ENCODE data around the gene TSEN2. TPM values are rescaled to one million over a fixed set of nuclear protein-coding genes. Genes with fewer than 3 reads are reported as not detected.

Gene TSEN2
- total and polyA plus RNA-seq, 9 of the 15 experiments (the other 6 are each of a cell fraction or from before 2014, with no cell fraction given) = 38.5 to 76.3 (median 46.6) TPM

DNA sequence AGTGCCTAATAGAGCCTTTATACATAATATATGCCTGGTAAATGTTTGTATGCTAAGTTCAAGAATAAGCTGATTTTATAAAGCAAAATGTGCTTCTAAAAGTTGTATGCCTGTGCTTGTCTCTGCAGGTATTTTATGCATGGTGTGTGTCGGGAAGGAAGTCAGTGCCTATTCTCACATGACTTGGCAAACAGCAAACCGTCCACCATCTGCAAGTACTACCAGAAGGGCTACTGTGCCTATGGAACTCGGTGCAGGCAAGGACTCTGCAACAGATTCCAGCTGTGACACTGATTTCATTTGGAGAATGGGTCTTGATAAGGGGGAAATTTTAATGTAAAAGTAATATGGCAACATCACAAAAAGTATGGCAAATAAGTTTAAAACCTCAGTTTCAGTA is 84.5 kb downstream of the TSEN2 start:
- Histone ChIP-seq H4K20me1 (replicated peaks; ENCODE audit: control insufficient read depth, insufficient read depth, low read length) (no peaks in the 10 kb centered on the region), H3K27me3 (ENCODE audit: control insufficient read depth in 2 of 2, insufficient read depth in 2 of 2, low read length in 2 of 2) (no peaks in the 10 kb centered on the region), H3K27ac (ENCODE audit: extremely low read depth, low read depth, low read length) (no peak overlapping the region), H3K36me3 (ENCODE audit: control insufficient read depth, insufficient read depth, low read length) (peaks cover 60% of the 10 kb centered on the region), H3K9me3 (replicated peaks; ENCODE audit: control insufficient read depth, insufficient read depth, low read depth, low read length) (peaks cover 4% of the 10 kb centered on the region; the same call in 1 of the 2 replicates), H3K4me2 (ENCODE audit: insufficient read depth, low read length) (no peak overlapping the region), H3K9me1 (ENCODE audit: control insufficient read depth, insufficient read depth, low read length) (no peaks in the 10 kb centered on the region), H3K4me3 (no peak overlapping the region), H3K9ac (ENCODE audit: insufficient read depth in 1 of 2, low read depth in 2 of 2, low read length in 2 of 2) (no peak overlapping the region), H3K79me2 (ENCODE audit: control insufficient read depth, insufficient read depth, low read length) (peaks cover 49% of the 10 kb centered on the region), H3K4me1 (replicated peaks in 1 of 2; ENCODE audit: control insufficient read depth in 2 of 2, insufficient read depth in 2 of 2, low read length in 2 of 2) (no peaks in the 10 kb centered on the region), H2AFZ (ENCODE audit: low read depth, low read length) (no peak overlapping the region)
- ATAC-seq (no peak), DNase-seq (ENCODE audit: extremely low read depth in 1 of 4, low spot score in 3 of 4) (no peak), FAIRE-seq (no peak)
- in situ Hi-C loops (cut with MboI) (no loop called here), intact Hi-C loops (cut with micrococcal nuclease) (no loop called here)
- POLR2A ChIA-PET = interaction anchor here (1.1 to 4.0 kb wide), 3 partner anchors 10 to 15 kb away, joined by 3 to 23 read pairs (median 4); no protein-coding TSS in a partner anchor
- TF ChIP-seq ZMIZ1 (IDR thresholded peaks at IDR 0.05; ENCODE audit: low read depth in 2 of 2, low read length in 2 of 2) (no peak), SRSF1 (IDR thresholded peaks at IDR 0.05; ENCODE audit: low read depth, low read length) (no peak)
- 77% methylated on average over 3 of the region's 3 CpGs for WGBS (ENCODE audit: insufficient coverage, low coverage, missing lambda C conversion rate)
- CTCF ChIA-PET (ENCODE audit: low intra/inter-chr PET ratio) = no interaction called here
- no TSS peak for BruUV-seq (replicated peaks)

All from K562 (cell line).